ENCODE results near the gene FGF12.
"Not testable (repeated sequence)": the region's sequence is repeated elsewhere in the genome, so short reads cannot be mapped to it uniquely, and the experiment has no call there.

Gene FGF12

DNA sequence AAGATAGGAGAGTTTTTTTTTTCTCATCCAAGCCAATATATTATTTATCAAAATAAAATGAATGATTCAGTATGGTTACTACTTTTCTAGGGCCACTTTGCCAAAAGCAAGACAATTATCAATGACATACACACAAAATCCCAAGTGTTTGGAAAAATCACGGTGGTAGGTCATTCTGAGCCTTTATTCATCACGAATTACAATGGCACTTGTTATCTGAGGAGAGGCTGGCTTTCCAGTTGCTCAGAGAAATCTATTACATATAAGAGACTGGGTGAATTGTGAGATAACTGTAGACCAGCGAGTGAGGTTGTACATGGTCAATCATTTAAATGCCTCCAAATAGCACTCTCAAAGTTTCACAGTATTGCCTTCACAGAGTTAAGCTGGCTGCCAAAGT, 20.4 kb upstream of the FGF12 start:
- Histone ChIP-seq H3K4me1 (no peaks in the 10 kb centered on the region), H3K27me3 (no peaks in the 10 kb centered on the region), H3K4me3 (ENCODE audit: low read depth, low read length) (no peak overlapping the region), H3K9me3 (no peaks in the 10 kb centered on the region), H3K36me3 (no peaks in the 10 kb centered on the region)
- no peak for TF ChIP-seq CTCF (IDR thresholded peaks at IDR 0.05; ENCODE audit: low read depth, low read length)
- no peak for DNase-seq

DNA sequence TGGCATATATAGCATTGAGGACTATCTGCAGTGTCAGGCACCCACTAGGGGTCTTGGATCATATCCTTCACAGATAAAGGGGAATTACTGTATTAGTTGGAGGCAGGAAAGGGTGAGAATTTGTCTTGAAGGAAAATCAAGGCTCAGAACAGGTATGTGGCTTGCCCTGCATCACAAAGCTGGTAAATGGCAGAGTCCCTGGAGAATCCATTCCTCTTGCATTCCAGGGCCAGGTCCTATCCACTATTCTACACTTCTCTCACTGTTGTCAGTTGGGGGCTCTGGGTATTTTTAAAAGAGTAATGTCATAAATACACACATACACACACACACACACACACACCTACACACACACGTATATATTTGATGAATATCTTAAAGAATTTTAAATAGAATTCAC, 19.8 kb upstream of the FGF12 start:
- no peak overlapping the region for H3K4me3 ChIP-seq (ENCODE audit: low read depth, low read length)
- H3K27me3 ChIP-seq, result no peaks in the 10 kb centered on the region
- TF ChIP-seq CTCF (IDR thresholded peaks at IDR 0.05; ENCODE audit: low read depth, low read length), result no peak

DNA sequence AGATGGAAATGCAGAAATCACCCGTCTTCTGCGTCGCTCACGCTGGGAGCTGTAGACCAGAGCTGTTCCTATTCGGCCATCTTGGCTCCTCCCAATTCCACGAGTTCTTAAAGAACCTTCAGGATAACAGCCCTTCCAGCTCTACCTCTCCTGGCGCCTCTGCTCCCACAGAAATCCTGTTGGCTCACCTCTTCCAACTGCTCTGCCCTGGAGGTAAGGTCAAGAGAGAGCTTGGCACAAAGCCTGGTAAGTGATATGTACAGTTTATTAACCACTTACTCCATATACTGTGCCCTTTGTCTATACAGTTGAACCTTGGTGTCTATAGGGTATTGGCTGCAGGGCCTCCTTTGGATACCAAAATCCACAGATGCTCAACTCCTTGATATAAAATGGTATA, 17.8 kb upstream of the FGF12 start:
- DNase-seq, result no peak

More for the DNA sequence above, 19.8 kb upstream of the FGF12 start:
- H3K4me1 ChIP-seq, result no peaks in the 10 kb centered on the region
- H3K9me3 ChIP-seq, result no peaks in the 10 kb centered on the region
- no peaks in the 10 kb centered on the region for H3K36me3 ChIP-seq
- DNase-seq, result no peak

GRCh38 chr3:192744604-192745003, 17.3 kb upstream of the FGF12 start:
- H3K36me3 ChIP-seq; H3K4me1 ChIP-seq; H3K9me3 ChIP-seq; H3K4me3 ChIP-seq (ENCODE audit: low read depth, low read length); DNase-seq; H3K27me3 ChIP-seq: not testable (repeated sequence)

More for the DNA sequence above, 17.8 kb upstream of the FGF12 start:
- Histone ChIP-seq H3K4me3 (ENCODE audit: low read depth, low read length) (no peak overlapping the region), H3K27me3 (no peaks in the 10 kb centered on the region), H3K36me3 (no peaks in the 10 kb centered on the region), H3K9me3 (no peaks in the 10 kb centered on the region), H3K4me1 (no peaks in the 10 kb centered on the region)
- no peak for TF ChIP-seq CTCF (IDR thresholded peaks at IDR 0.05; ENCODE audit: low read depth, low read length)

GRCh38 chr3:192737506-192737905, 10.2 kb upstream of the FGF12 start:
- no peak for TF ChIP-seq CTCF (IDR thresholded peaks at IDR 0.05; ENCODE audit: low read depth, low read length)
- DNase-seq, result no peak
- no peaks in the 10 kb centered on the region for H3K36me3 ChIP-seq
- no peak overlapping the region for H3K4me3 ChIP-seq (ENCODE audit: low read depth, low read length)
- no peaks in the 10 kb centered on the region for H3K9me3 ChIP-seq
- no peaks in the 10 kb centered on the region for H3K27me3 ChIP-seq
- no peaks in the 10 kb centered on the region for H3K4me1 ChIP-seq

DNA sequence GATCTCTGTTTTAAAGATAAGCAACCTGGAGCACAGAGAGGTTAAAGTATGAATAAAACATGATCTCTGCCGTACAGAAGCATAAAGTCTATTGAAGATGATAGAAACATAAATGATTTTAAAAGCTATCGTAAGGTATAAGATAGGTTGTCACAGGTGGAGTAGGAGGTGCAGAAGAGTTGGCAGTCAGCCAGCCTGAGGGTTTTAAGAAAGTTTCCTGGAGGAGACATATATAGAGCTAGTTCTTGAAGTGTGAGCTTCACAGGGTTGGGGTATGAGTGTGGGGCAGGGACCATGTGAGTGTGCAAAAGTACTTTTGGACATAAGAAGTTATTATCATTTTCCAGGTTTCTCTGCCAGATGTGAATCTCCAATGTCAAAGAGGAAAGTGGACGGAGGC, 3.9 kb upstream of the FGF12 start:
- no peak for TF ChIP-seq CTCF (IDR thresholded peaks at IDR 0.05; ENCODE audit: low read depth, low read length)
- H3K4me3 ChIP-seq (ENCODE audit: low read depth, low read length), result no peak overlapping the region

DNA sequence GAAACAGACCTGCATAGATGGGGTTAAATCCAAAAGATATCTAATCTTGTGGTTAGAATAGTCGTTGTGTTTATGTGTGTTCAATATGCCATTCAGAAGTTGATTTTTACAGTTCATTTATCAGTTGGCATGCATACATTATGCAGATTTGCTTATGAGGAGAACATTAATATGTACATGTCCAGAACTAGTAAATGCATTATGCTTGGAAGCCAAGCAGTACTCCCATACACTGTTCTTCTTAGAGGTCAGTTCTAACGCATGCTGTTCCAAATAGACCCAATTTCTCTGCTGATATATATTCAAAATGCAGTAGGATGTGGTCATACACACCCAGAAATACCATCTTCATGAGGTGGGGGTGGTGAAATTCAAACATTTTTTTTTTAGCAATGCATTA, 956 bp downstream of the FGF12 start:
- no peak for TF ChIP-seq CTCF (IDR thresholded peaks at IDR 0.05; ENCODE audit: low read depth, low read length)
- no peak for DNase-seq

More for the DNA sequence above, 3.9 kb upstream of the FGF12 start:
- Histone ChIP-seq H3K9me3 (no peaks in the 10 kb centered on the region), H3K36me3 (no peaks in the 10 kb centered on the region), H3K4me1 (no peaks in the 10 kb centered on the region), H3K27me3 (peaks cover 5% of the 10 kb centered on the region)
- no peak for DNase-seq

More for the DNA sequence above, 956 bp downstream of the FGF12 start:
- H3K27me3 ChIP-seq, result peaks cover 5% of the 10 kb centered on the region
- no peaks in the 10 kb centered on the region for H3K36me3 ChIP-seq
- no peak overlapping the region for H3K4me3 ChIP-seq (ENCODE audit: low read depth, low read length)
- H3K9me3 ChIP-seq, result no peaks in the 10 kb centered on the region
- H3K4me1 ChIP-seq, result no peaks in the 10 kb centered on the region
